Stomach (tissue), 9 donors: ENCODE results near the gene STK38. TPM values are rescaled to one million over a fixed set of nuclear protein-coding genes. Genes with fewer than 3 reads are reported as not detected.
"Not testable (repeated sequence)": the region's sequence is repeated elsewhere in the genome, so short reads cannot be mapped to it uniquely, and the experiment has no call there.

Experiments
- DNase-seq, 2 donors: peaks; one replicate each; pipeline versions ENCODE4 v3.0.0 to v3.0.0-alpha.2; 2013 to 2019
- H3K27ac ChIP-seq, 5 donors: fragments of 200-600 bp in 4 of 5; sonication (generic) in 4 of 5; one replicate each; pipeline ENCODE4 v1.5.1; 2013 to 2019; ENCODE audit warnings: mild to moderate bottlenecking in 1 of 5, moderate library complexity in 1 of 5
- H3K27me3 ChIP-seq, 3 donors: fragments of 200-600 bp; sonication (generic); one replicate each; pipeline ENCODE4 v1.5.1; 2017 to 2019; ENCODE audit warnings: mixed run types in 1 of 3
- H3K36me3 ChIP-seq, 4 donors: fragments of 200-600 bp; sonication (generic); 1 replicate in 3 of 4; 2 replicates in 1 of 4; pipeline ENCODE4 v1.5.1; 2016 to 2019
- H3K4me1 ChIP-seq, 4 donors: fragments of 200-600 bp; sonication (generic); one replicate each; pipeline ENCODE4 v1.5.1; 2016 to 2019
- H3K4me3 ChIP-seq, 4 donors: fragments of 200-600 bp; sonication (generic) in 3 of 4; one replicate each; pipeline ENCODE4 v1.5.1; 2016 to 2019; ENCODE audit warnings: mild to moderate bottlenecking in 1 of 4
- H3K9me3 ChIP-seq, 4 donors: fragments of 200-600 bp; sonication (generic); one replicate each; pipeline ENCODE4 v1.5.1; 2016 to 2019
- EP300 ChIP-seq: sonication (generic); formaldehyde crosslinking; IDR thresholded peaks from one replicate; pipeline ENCODE4 v1.6.1; 2017; ENCODE audit warnings: antibody characterized with exemption
- POLR2A ChIP-seq, 4 donors: fragments of 450-650 bp; IDR thresholded peaks; one replicate each; pipeline ENCODE4 v1.6.1; 2016; ENCODE audit warnings: antibody characterized with exemption in 4 of 4, control low read depth in 2 of 4, mild to moderate bottlenecking in 1 of 4, moderate library complexity in 1 of 4
- POLR2AphosphoS5 ChIP-seq, 3 donors: sonication (generic); formaldehyde crosslinking; IDR thresholded peaks; one replicate each; pipeline ENCODE4 v1.6.1; 2016; ENCODE audit warnings: antibody characterized with exemption in 3 of 3
- WGBS, 5 donors: extraction: QIAGEN DNeasy Blood & Tissue Kit in 3 of 5; methylation state at CpG; one replicate each; pipeline versions ENCODE4 v1.1.5 to v1.1.7; 2013 to 2018; 5-methylcytosine and 5-hydroxymethylcytosine counted together
- intact Hi-C: fragments of 100-400 bp; cut with DNase I; formaldehyde crosslinking; loops from one replicate; pipeline ENCODE4 v1.15.1; 2023; ENCODE audit warnings: low total_unique reads
- polyA plus RNA-seq, 3 donors: library from polyadenylated mRNA; stranded (reverse); fragments of 200-250 nt; gene quantifications; one replicate each; pipeline ENCODE4 v1.2.3, GENCODE V29; 2013
- total RNA-seq, 5 donors: library from RNA; depleted of rRNA; stranded (reverse); fragments of >200 nt; gene quantifications; one replicate each; pipeline versions ENCODE4 v1.1.0 to v1.2.3, GENCODE V29; 2014 to 2016
- TF ChIP-seq, protein P1 (sequence below), 7 experiments: fragments of 450-650 bp in 4 of 7; fragments of 200-600 bp in 3 of 7; sonication (generic) in 3 of 7; IDR thresholded peaks; one replicate each; pipeline ENCODE4 v1.5.1; 2016 to 2019; ENCODE audit warnings: antibody characterized with exemption in 7 of 7, control low read depth in 2 of 7, mild to moderate bottlenecking in 1 of 7
- donor health status: healthy with polysubstance abuse.
- donor health status: Bipolar disorder and iron deficiency.
- donor health status: healthy.

Gene STK38
- total and polyA plus RNA-seq, 8 donors, result 14.1 to 63.7 (median 24.0) TPM

DNA sequence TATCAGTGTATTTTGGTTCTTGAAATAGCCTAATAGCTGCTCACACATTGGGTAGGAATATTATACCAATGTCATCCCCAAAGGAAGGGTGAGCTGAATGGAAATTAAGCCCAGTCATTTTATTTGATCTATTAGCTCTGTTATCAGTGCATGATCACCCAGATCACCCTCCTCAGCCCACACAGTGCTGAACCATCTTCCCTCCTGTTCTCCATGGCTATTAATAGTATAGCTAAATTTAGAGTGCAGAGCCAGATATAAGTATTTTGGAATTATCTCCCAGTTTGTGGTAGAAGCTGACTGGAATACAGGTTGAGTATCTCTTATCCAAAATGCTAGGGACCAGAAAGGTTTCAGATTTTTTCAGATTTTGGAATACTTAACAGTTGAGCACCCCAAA is 59.1 kb downstream of the STK38 start:
- intact Hi-C loops, result no loop called here
- H3K36me3 ChIP-seq, result peaks cover 29 to 80% (median 75%) of the 10 kb centered on the region in 4 donors
- no peaks in the 10 kb centered on the region for H3K27me3 ChIP-seq
- H3K4me1 ChIP-seq, result peaks cover 0 to 8% (median 3%) of the 10 kb centered on the region in 4 donors
- DNase-seq, result no peak
- H3K27ac ChIP-seq, result no peak overlapping the region
- no peak overlapping the region for H3K4me3 ChIP-seq
- TF ChIP-seq EP300, result no peak
- TF ChIP-seq, protein P1, sequence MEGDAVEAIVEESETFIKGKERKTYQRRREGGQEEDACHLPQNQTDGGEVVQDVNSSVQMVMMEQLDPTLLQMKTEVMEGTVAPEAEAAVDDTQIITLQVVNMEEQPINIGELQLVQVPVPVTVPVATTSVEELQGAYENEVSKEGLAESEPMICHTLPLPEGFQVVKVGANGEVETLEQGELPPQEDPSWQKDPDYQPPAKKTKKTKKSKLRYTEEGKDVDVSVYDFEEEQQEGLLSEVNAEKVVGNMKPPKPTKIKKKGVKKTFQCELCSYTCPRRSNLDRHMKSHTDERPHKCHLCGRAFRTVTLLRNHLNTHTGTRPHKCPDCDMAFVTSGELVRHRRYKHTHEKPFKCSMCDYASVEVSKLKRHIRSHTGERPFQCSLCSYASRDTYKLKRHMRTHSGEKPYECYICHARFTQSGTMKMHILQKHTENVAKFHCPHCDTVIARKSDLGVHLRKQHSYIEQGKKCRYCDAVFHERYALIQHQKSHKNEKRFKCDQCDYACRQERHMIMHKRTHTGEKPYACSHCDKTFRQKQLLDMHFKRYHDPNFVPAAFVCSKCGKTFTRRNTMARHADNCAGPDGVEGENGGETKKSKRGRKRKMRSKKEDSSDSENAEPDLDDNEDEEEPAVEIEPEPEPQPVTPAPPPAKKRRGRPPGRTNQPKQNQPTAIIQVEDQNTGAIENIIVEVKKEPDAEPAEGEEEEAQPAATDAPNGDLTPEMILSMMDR (IDR thresholded peaks at IDR 0.05), result no peak
- TF ChIP-seq POLR2A (IDR thresholded peaks at IDR 0.05), result no peak
- no peak for TF ChIP-seq POLR2AphosphoS5 (IDR thresholded peaks at IDR 0.05)
- H3K9me3 ChIP-seq, result no peaks in the 10 kb centered on the region

DNA sequence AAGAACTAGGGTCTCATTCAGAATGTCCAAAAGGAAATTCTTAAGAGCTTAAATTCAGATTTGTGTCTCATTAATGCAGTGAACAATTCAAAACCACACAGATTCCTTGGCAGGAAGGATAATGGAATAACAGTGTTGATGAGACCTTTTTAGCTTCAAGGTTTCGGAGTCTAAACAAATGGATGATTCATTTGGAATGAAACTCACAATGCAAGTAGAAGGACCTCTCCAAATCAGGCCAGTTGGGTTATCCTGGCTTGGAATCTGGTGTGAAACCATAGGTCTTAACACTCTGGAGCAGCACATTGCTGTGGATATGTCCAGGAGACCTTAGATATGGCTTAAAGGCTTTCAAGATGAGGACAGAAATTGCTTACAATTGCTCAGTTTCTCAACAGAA is 59.6 kb downstream of the STK38 start:
- Histone ChIP-seq H3K4me1 (peaks cover 0 to 7% (median 3%) of the 10 kb centered on the region in 4 donors), H3K4me3 (no peak overlapping the region), H3K27ac (no peak overlapping the region), H3K27me3 (no peaks in the 10 kb centered on the region), H3K9me3 (no peaks in the 10 kb centered on the region), H3K36me3 (peaks cover 29 to 81% (median 75%) of the 10 kb centered on the region in 4 donors)
- WGBS, 5 donors, result 76 to 93% (median 88%) methylated on average over 1 of the region's 1 CpG
- intact Hi-C loops, result no loop called here
- no peak for DNase-seq
- TF ChIP-seq POLR2AphosphoS5 (IDR thresholded peaks at IDR 0.05) (no peak), EP300 (no peak), POLR2A (IDR thresholded peaks at IDR 0.05) (no peak)
- TF ChIP-seq, protein P1 (IDR thresholded peaks at IDR 0.05), result no peak

DNA sequence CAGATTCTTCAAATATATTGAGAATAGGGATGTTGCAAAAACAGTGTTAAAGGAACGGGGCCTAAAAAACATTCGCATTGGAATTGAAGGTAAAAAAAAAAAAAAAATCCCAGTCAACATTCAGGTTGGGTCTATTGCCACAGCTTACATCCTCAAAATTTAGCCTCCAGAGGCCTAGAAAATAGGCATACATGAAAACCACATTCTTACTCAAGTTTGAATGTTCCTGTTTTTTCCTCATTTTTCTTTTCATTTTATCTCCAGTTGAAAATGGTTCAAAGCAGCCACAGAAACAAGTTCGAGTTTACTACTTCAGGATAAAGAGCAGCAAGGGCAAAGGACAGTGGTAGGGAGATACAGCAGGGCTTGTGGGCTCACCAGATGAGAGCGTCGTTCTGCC is 62.5 kb downstream of the STK38 start:
- TF ChIP-seq EP300 (no peak), POLR2A (IDR thresholded peaks at IDR 0.05) (no peak), POLR2AphosphoS5 (IDR thresholded peaks at IDR 0.05) (no peak)
- TF ChIP-seq, protein P1 (IDR thresholded peaks at IDR 0.05), result no peak
- H3K36me3 ChIP-seq, result peaks cover 45 to 96% (median 90%) of the 10 kb centered on the region in 4 donors
- H3K9me3 ChIP-seq, result no peaks in the 10 kb centered on the region
- intact Hi-C loops, result no loop called here
- no peak overlapping the region for H3K4me3 ChIP-seq
- no peaks in the 10 kb centered on the region for H3K27me3 ChIP-seq
- DNase-seq, result no peak
- WGBS, 5 donors, result 88 to 91% (median 89%) methylated on average over 5 of the region's 5 CpGs
- H3K4me1 ChIP-seq, result peaks cover 0 to 7% (median 0%) of the 10 kb centered on the region in 4 donors
- H3K27ac ChIP-seq, result no peak overlapping the region

DNA sequence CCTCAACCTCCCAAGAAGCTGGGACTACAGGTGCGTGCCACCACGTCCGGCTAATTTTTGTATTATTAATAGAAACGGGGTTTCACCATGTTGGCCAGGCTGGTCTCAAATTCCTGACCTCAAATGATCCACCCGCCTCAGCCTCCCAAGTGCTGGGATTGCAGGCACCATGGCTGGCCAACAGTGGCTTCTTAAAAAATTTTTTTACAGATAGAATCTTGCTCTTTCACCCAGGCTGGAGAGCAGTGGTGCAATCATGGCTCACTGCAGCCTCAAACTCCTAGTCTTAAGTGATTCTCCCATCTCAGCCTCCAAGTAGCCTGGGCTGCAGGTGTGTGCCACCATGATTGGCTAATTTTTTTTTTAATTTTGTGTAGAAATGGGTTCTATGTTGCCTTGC is 64.0 kb downstream of the STK38 start:
- H3K4me3 ChIP-seq, H3K27ac ChIP-seq, DNase-seq, intact Hi-C loops, H3K9me3 ChIP-seq, H3K27me3 ChIP-seq: not testable (repeated sequence)
- Histone ChIP-seq H3K36me3 (peaks cover 45 to 96% (median 95%) of the 10 kb centered on the region in 4 donors), H3K4me1 (peaks cover 0 to 12% (median 5%) of the 10 kb centered on the region in 4 donors)
- 97 to 99% (median 97%) methylated on average over 5 of the region's 5 CpGs for WGBS, 5 donors

DNA sequence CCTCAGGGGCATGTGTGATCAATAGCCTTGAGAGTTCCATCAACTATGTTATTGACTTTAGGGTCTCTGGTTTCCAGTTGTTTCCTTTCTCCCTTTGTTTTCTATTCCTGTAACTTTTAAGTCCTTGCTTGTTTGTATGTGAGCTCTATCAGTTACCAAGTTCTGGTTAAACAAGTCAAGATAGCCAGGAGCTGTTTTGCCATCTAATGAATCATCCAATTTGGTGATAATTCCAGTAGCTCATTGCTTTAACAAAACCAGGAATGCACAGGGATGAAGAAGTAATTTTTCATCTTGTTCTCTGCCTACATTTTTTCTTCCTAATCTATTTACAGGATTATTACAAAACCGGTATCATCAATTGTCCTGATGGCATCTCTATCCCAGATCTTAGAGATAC is 68.0 kb downstream of the STK38 start:
- Histone ChIP-seq H3K9me3 (no peaks in the 10 kb centered on the region), H3K27ac (no peak overlapping the region), H3K27me3 (no peaks in the 10 kb centered on the region), H3K4me3 (no peak overlapping the region), H3K36me3 (peaks cover 16 to 89% (median 77%) of the 10 kb centered on the region in 4 donors), H3K4me1 (peaks cover 0 to 12% (median 3%) of the 10 kb centered on the region in 4 donors)
- 58 to 78% (median 73%) methylated on average over 1 of the region's 1 CpG for WGBS, 5 donors
- TF ChIP-seq EP300 (no peak), POLR2AphosphoS5 (IDR thresholded peaks at IDR 0.05) (no peak), POLR2A (IDR thresholded peaks at IDR 0.05) (no peak)
- TF ChIP-seq, protein P1 (IDR thresholded peaks at IDR 0.05), result no peak
- DNase-seq, result no peak
- intact Hi-C loops, result no loop called here
